Measurements from ENCODE around the gene MACROD2. TPM values are rescaled to one million over a fixed set of nuclear protein-coding genes. Genes with fewer than 3 reads are reported as not detected.

Gene MACROD2
- total and polyA plus RNA-seq, 2 experiments from 2014 or later: 2.8 to 4.3 TPM

DNA sequence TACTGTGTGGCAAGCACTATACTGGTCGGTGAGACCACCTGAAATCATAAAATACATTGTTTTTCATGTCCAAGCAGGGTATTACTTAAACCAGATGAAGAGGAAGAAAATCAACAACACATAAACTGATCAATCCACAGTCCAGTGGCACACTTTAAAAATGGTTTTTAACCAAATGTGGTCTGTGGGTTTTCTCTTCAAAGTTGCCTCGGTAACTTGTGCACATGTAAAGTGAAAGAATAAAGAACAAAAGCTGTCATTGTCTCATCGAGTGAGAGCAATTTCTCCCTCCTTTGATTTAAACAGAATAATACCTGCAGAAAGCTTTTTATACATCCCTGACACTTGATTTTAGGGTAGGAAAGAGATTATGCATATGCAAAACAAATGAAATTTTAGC is 338.4 kb downstream of the MACROD2 start:
- Mint-ChIP-seq H3K27ac (no peak overlapping the region), H3K4me1 (peaks cover 40% of the 10 kb centered on the region), H3K27me3 (ENCODE audit: insufficient read depth, low read depth, poor library complexity) (no peaks in the 10 kb centered on the region), H3K36me3 (ENCODE audit: low read depth) (no peaks in the 10 kb centered on the region), H3K9me3 (no peaks in the 10 kb centered on the region), H3K4me3 (no peak overlapping the region)
- ATAC-seq (no peak), DNase-seq (ENCODE audit: low spot score) (no peak)
- H3K36me3 ChIP-seq (ENCODE audit: insufficient read depth): no peaks in the 10 kb centered on the region
- H2AFZ ChIP-seq: no peak overlapping the region
- peaks cover 21% of the 10 kb centered on the region for H3K4me1 ChIP-seq (ENCODE audit: insufficient read depth)
- no peaks in the 10 kb centered on the region for H3F3A ChIP-seq (replicated peaks; ENCODE audit: low read depth)
- no peaks in the 10 kb centered on the region for H4K20me1 ChIP-seq (replicated peaks; ENCODE audit: insufficient read depth)
- H3K4me2 ChIP-seq: no peak overlapping the region
- no peaks in the 10 kb centered on the region for H3K79me2 ChIP-seq (replicated peaks; ENCODE audit: insufficient read depth)
- H3K27ac ChIP-seq (ENCODE audit: low read depth): no peak overlapping the region
- H3K9me2 ChIP-seq (ENCODE audit: insufficient read depth): no peaks in the 10 kb centered on the region
- no peak for TF ChIP-seq POLR2AphosphoS5 (IDR thresholded peaks at IDR 0.05; ENCODE audit: low read depth)
- TF ChIP-seq JUNB (IDR thresholded peaks at IDR 0.05; ENCODE audit: unreplicated experiment): no peak
- H3K4me3 ChIP-seq: no peak overlapping the region
- H3K27me3 ChIP-seq (ENCODE audit: insufficient read depth): peaks cover 36% of the 10 kb centered on the region

DNA sequence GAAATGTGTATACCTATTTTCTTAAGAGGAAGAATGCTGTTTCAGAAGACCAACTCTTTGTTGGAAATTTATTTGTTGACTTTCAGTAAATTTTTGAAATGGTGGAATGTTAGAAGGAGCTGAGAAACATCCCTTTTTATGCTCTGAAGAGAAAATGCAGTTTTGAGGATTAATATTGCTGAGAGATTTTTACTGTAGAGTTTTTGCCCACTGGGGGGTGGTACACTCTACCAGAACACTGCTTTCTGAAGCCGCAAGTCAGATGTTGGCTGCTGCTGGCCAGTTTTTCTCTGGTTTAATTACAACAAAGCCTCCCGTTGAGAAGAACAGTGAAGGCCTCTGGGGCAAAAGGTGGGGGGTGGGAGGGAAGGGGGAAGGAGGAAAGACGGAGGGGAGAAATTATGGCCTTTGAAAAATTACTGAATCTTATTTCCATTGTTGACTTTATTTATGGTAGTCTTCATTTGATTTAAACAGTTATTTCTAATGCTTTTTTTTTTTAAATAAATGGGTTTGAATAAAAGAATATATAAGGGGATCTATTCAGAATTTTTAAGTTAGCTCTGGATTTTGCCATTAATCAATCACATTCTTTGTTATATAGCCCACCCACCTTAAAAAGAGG is 339.1 kb downstream of the MACROD2 start:
- H3K4me1 ChIP-seq (ENCODE audit: insufficient read depth): peaks cover 21% of the 10 kb centered on the region

More for the DNA sequence above, 339.1 kb downstream of the MACROD2 start:
- TF ChIP-seq, protein P1, sequence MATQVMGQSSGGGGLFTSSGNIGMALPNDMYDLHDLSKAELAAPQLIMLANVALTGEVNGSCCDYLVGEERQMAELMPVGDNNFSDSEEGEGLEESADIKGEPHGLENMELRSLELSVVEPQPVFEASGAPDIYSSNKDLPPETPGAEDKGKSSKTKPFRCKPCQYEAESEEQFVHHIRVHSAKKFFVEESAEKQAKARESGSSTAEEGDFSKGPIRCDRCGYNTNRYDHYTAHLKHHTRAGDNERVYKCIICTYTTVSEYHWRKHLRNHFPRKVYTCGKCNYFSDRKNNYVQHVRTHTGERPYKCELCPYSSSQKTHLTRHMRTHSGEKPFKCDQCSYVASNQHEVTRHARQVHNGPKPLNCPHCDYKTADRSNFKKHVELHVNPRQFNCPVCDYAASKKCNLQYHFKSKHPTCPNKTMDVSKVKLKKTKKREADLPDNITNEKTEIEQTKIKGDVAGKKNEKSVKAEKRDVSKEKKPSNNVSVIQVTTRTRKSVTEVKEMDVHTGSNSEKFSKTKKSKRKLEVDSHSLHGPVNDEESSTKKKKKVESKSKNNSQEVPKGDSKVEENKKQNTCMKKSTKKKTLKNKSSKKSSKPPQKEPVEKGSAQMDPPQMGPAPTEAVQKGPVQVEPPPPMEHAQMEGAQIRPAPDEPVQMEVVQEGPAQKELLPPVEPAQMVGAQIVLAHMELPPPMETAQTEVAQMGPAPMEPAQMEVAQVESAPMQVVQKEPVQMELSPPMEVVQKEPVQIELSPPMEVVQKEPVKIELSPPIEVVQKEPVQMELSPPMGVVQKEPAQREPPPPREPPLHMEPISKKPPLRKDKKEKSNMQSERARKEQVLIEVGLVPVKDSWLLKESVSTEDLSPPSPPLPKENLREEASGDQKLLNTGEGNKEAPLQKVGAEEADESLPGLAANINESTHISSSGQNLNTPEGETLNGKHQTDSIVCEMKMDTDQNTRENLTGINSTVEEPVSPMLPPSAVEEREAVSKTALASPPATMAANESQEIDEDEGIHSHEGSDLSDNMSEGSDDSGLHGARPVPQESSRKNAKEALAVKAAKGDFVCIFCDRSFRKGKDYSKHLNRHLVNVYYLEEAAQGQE (IDR thresholded peaks at IDR 0.05; ENCODE audit: unreplicated experiment): no peak
- TF ChIP-seq, protein P2, sequence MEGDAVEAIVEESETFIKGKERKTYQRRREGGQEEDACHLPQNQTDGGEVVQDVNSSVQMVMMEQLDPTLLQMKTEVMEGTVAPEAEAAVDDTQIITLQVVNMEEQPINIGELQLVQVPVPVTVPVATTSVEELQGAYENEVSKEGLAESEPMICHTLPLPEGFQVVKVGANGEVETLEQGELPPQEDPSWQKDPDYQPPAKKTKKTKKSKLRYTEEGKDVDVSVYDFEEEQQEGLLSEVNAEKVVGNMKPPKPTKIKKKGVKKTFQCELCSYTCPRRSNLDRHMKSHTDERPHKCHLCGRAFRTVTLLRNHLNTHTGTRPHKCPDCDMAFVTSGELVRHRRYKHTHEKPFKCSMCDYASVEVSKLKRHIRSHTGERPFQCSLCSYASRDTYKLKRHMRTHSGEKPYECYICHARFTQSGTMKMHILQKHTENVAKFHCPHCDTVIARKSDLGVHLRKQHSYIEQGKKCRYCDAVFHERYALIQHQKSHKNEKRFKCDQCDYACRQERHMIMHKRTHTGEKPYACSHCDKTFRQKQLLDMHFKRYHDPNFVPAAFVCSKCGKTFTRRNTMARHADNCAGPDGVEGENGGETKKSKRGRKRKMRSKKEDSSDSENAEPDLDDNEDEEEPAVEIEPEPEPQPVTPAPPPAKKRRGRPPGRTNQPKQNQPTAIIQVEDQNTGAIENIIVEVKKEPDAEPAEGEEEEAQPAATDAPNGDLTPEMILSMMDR (conservative IDR thresholded peaks at IDR 0.05; ENCODE audit: low read depth in 2 of 2): peak; percentile 51 to 55
- TF ChIP-seq ZNF114 (CRISPR knock-in tag; IDR thresholded peaks at IDR 0.05) (no peak), STAT1 (IDR thresholded peaks at IDR 0.05; ENCODE audit: unreplicated experiment) (no peak), CREB1 (CRISPR knock-in tag; IDR thresholded peaks at IDR 0.05; ENCODE audit: low read depth) (no peak)
- no peak overlapping the region for H3K27ac Mint-ChIP-seq
- no peaks in the 10 kb centered on the region for H3K27me3 Mint-ChIP-seq (ENCODE audit: insufficient read depth, low read depth, poor library complexity)
- no peak overlapping the region for H3K4me2 ChIP-seq
- no peak overlapping the region for H2AFZ ChIP-seq
- H4K20me1 ChIP-seq (replicated peaks; ENCODE audit: insufficient read depth): no peaks in the 10 kb centered on the region
- peak; percentile 63 for DNase-seq (ENCODE audit: low spot score)
- ATAC-seq: peak; percentile 52
- peaks cover 40% of the 10 kb centered on the region for H3K4me1 Mint-ChIP-seq
- no peaks in the 10 kb centered on the region for H3K79me2 ChIP-seq (replicated peaks; ENCODE audit: insufficient read depth)
- peaks cover 36% of the 10 kb centered on the region for H3K27me3 ChIP-seq (ENCODE audit: insufficient read depth)
- no peak overlapping the region for H3K4me3 Mint-ChIP-seq
- H3K9me3 Mint-ChIP-seq: no peaks in the 10 kb centered on the region
- H3K36me3 ChIP-seq (ENCODE audit: insufficient read depth): no peaks in the 10 kb centered on the region
- no peaks in the 10 kb centered on the region for H3K9me2 ChIP-seq (ENCODE audit: insufficient read depth)
- H3K4me3 ChIP-seq: no peak overlapping the region
- H3F3A ChIP-seq (replicated peaks; ENCODE audit: low read depth): no peaks in the 10 kb centered on the region
- no peak overlapping the region for H3K27ac ChIP-seq (ENCODE audit: low read depth)
- H3K36me3 Mint-ChIP-seq (ENCODE audit: low read depth): no peaks in the 10 kb centered on the region

Data from GM23338 (cell line).